Keratinocyte (primary cell): ENCODE measurements around the gene FANCI. TPM values are rescaled to one million over a fixed set of nuclear protein-coding genes. Genes with fewer than 3 reads are reported as not detected.

Experiments
- DNase-seq: peaks from one replicate; pipeline ENCODE4 v3.0.0-alpha.2; 2011; ENCODE audit warnings: low read depth, missing footprints, low spot score
- FAIRE-seq: peaks from 2 replicates; lab custom pipeline; 2011; peaks lifted over from hg19 to GRCh38; lab: Jason Lieb, UNC
- H2AFZ ChIP-seq: 2 replicates; pipeline ENCODE4 v1.6.0; 2012; ENCODE audit warnings: low read length, control low read depth, inconsistent platforms; ENCODE audit not compliant: control insufficient read depth
- H3K27ac ChIP-seq: 2 replicates; pipeline ENCODE4 v1.5.1; 2011; ENCODE audit warnings: low read length; ENCODE audit not compliant: control insufficient read depth, insufficient read depth
- H3K27me3 ChIP-seq: 3 replicates; pipeline ENCODE4 v1.6.0; 2011; ENCODE audit warnings: low read length; ENCODE audit not compliant: control insufficient read depth, insufficient read depth; ENCODE audit errors: extremely low read depth
- H3K36me3 ChIP-seq, 2 experiments: 2 replicates in 1 of 2; 3 replicates in 1 of 2; pipeline ENCODE4 v1.5.1; 2011; ENCODE audit warnings: low read length in 2 of 2, mild to moderate bottlenecking in 1 of 2; ENCODE audit not compliant: control insufficient read depth in 2 of 2, insufficient read depth in 2 of 2; ENCODE audit errors: extremely low read depth in 1 of 2
- H3K4me1 ChIP-seq: 3 replicates; pipeline ENCODE4 v1.5.1; 2011; ENCODE audit warnings: low read length; ENCODE audit not compliant: control insufficient read depth, insufficient read depth; ENCODE audit errors: extremely low read depth
- H3K4me2 ChIP-seq: 3 replicates; pipeline ENCODE4 v1.6.0; 2011; ENCODE audit warnings: low read depth, low read length; ENCODE audit not compliant: control insufficient read depth, insufficient read depth; ENCODE audit errors: extremely low read depth
- H3K4me3 ChIP-seq, 3 experiments: fragments of 200-600 bp in 1 of 3; sonication (generic) in 1 of 3; 2 replicates in 2 of 3; 3 replicates in 1 of 3; pipeline ENCODE4 v1.5.1; 2011 to 2016; ENCODE audit warnings: low read length in 3 of 3, mild to moderate bottlenecking in 3 of 3, control low read depth in 2 of 3, inconsistent platforms in 1 of 3, low read depth in 1 of 3, mixed read lengths in 1 of 3, mixed run types in 1 of 3, moderate library complexity in 1 of 3; ENCODE audit not compliant: control insufficient read depth in 2 of 3, insufficient read depth in 2 of 3; ENCODE audit errors: extremely low read depth in 1 of 3
- H3K79me2 ChIP-seq: 2 replicates; pipeline ENCODE4 v1.6.0; 2012; ENCODE audit warnings: low read length; ENCODE audit not compliant: control insufficient read depth, insufficient read depth
- H3K9ac ChIP-seq: 3 replicates; pipeline ENCODE4 v1.6.0; 2011; ENCODE audit warnings: low read length; ENCODE audit not compliant: control insufficient read depth, insufficient read depth; ENCODE audit errors: extremely low read depth
- H3K9me1 ChIP-seq: 3 replicates; pipeline ENCODE4 v1.6.0; 2011; ENCODE audit warnings: low read length; ENCODE audit not compliant: control insufficient read depth, insufficient read depth; ENCODE audit errors: extremely low read depth
- H3K9me3 ChIP-seq: 2 replicates; pipeline ENCODE4 v1.5.1; 2012; ENCODE audit warnings: low read depth, low read length; ENCODE audit not compliant: control insufficient read depth
- H4K20me1 ChIP-seq: 3 replicates; pipeline ENCODE4 v1.6.0; 2011; ENCODE audit warnings: low read length; ENCODE audit not compliant: control insufficient read depth, insufficient read depth; ENCODE audit errors: extremely low read depth
- EZH2 ChIP-seq: IDR thresholded peaks from one replicate; pipeline ENCODE4 v1.6.1; 2012; ENCODE audit warnings: inconsistent platforms, mild to moderate bottlenecking, low read length, moderate library complexity
- dilution Hi-C: fragments of 300-500 bp; cut with MboI; formaldehyde crosslinking; loops from one replicate; pipeline ENCODE4 v1.7.0; 2020; ENCODE audit warnings: low sequenced_read_pairs; ENCODE audit not compliant: extremely low pct_ligation_motif_present
- polyA plus RNA-seq, 5 experiments: library from polyadenylated mRNA; depleted of rRNA in 3 of 5; stranded (reverse) in 3 of 5; stranded (forward) in 1 of 5; unstranded in 1 of 5; fragments of >200 nt; gene quantifications; 1 replicate in 1 of 5; 2 replicates in 3 of 5; 3 replicates in 1 of 5; pipeline versions ENCODE4 v1.2.1 to v1.2.3, GENCODE V29; 2011 to 2012; ENCODE audit warnings: missing spikeins in 2 of 5, low read depth in 1 of 5, low replicate concordance in 1 of 5
- TF ChIP-seq, protein P1 (sequence below), 3 experiments: IDR thresholded peaks in 1 of 3; conservative IDR thresholded peaks in 1 of 3; optimal IDR thresholded peaks in 1 of 3; 2 replicates in 2 of 3; 3 replicates in 1 of 3; pipeline versions ENCODE3 to v1.5.1; 2011; ENCODE audit warnings: low read length in 3 of 3, mild to moderate bottlenecking in 3 of 3, moderate library complexity in 2 of 3, control low read depth in 1 of 3, inconsistent platforms in 1 of 3; ENCODE audit not compliant: insufficient read depth in 2 of 3; ENCODE audit errors: extremely low read depth in 1 of 3

The FANCI gene
- polyA plus RNA-seq, 1 donor (not counting 4 experiments of a cell fraction or from before 2014, with no cell fraction given) = 21.8 TPM

DNA sequence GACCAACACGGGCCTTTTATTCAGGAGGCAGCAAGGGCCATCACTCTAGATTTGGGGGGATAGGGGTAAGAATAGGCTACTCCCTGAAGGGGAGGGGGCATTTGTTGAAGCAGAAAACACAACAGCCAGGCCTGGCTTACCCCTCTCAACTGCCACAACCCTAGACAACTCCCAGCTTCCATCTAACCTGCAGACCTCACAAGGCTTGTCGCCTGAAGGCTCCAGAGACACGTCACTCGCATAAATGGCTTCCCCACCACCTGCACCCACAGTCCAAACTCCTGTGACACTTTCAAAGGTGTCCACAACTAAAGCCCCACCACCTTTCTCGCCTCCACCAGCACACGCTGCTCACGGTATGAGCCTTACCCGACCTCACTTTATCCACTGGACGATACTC lies 75.9 kb downstream of the FANCI start:
- FAIRE-seq (no peak), DNase-seq (no peak)
- Histone ChIP-seq H3K9ac (no peak overlapping the region), H2AFZ (no peak overlapping the region), H3K4me2 (no peak overlapping the region), H3K4me3 (no peak overlapping the region), H3K27ac (no peak overlapping the region), H3K9me3 (no peaks in the 10 kb centered on the region), H3K79me2 (peaks cover 19% of the 10 kb centered on the region), H3K9me1 (no peaks in the 10 kb centered on the region), H3K4me1 (no peaks in the 10 kb centered on the region), H4K20me1 (peaks cover 20% of the 10 kb centered on the region), H3K27me3 (no peaks in the 10 kb centered on the region), H3K36me3 (peaks cover 67 to 71% of the 10 kb centered on the region in 2 experiments)
- dilution Hi-C loops = no loop called here
- TF ChIP-seq, protein P1, sequence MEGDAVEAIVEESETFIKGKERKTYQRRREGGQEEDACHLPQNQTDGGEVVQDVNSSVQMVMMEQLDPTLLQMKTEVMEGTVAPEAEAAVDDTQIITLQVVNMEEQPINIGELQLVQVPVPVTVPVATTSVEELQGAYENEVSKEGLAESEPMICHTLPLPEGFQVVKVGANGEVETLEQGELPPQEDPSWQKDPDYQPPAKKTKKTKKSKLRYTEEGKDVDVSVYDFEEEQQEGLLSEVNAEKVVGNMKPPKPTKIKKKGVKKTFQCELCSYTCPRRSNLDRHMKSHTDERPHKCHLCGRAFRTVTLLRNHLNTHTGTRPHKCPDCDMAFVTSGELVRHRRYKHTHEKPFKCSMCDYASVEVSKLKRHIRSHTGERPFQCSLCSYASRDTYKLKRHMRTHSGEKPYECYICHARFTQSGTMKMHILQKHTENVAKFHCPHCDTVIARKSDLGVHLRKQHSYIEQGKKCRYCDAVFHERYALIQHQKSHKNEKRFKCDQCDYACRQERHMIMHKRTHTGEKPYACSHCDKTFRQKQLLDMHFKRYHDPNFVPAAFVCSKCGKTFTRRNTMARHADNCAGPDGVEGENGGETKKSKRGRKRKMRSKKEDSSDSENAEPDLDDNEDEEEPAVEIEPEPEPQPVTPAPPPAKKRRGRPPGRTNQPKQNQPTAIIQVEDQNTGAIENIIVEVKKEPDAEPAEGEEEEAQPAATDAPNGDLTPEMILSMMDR (optimal IDR thresholded peaks at IDR 0.05 in 1 of 3, IDR thresholded peaks at IDR 0.05 in 1 of 3, conservative IDR thresholded peaks at IDR 0.05 in 1 of 3; ENCODE audit: extremely low read depth in 1 of 3, insufficient read depth in 2 of 3, low read length in 3 of 3) = no peak
- TF ChIP-seq EZH2 = no peak

DNA sequence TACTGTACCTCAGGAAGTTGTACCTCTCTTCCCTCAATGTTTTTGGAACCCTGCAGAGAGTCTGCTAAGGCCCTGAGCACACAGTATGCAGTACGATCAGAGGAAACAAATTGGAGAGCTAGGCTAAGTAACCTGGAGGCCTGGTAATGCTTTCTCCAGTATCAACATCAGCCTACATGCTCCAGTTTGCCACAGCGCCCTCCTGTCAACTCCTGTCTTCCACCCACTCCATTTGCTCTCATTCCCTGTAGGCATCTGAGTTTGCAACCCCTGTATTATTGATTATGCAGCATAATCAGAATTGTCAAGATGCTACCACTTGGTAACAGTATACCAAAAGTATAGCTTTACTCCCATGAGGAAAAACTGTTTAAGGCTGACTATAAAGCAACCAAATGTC lies 76.4 kb downstream of the FANCI start:
- Histone ChIP-seq H3K27me3 (no peaks in the 10 kb centered on the region), H3K9me1 (no peaks in the 10 kb centered on the region), H3K27ac (no peak overlapping the region), H3K4me3 (no peak overlapping the region), H3K36me3 (peaks cover 70 to 71% of the 10 kb centered on the region in 2 experiments), H3K79me2 (peaks cover 20% of the 10 kb centered on the region), H3K4me1 (no peaks in the 10 kb centered on the region), H3K9me3 (no peaks in the 10 kb centered on the region), H2AFZ (no peak overlapping the region), H3K9ac (no peak overlapping the region), H4K20me1 (peaks cover 18% of the 10 kb centered on the region), H3K4me2 (no peak overlapping the region)
- DNase-seq (no peak), FAIRE-seq (no peak)
- TF ChIP-seq, protein P1 (optimal IDR thresholded peaks at IDR 0.05 in 1 of 3, IDR thresholded peaks at IDR 0.05 in 1 of 3, conservative IDR thresholded peaks at IDR 0.05 in 1 of 3; ENCODE audit: extremely low read depth in 1 of 3, insufficient read depth in 2 of 3, low read length in 3 of 3) = no peak
- TF ChIP-seq EZH2 = no peak
- dilution Hi-C loops = no loop called here
